IPS DF 6.9 (cell line): ENCODE results near the gene MIX23.
A peak's percentile ranks its signal among the peaks of the same experiment; 100 is the strongest.
"Not testable (repeated sequence)": the region's sequence is repeated elsewhere in the genome, so short reads cannot be mapped to it uniquely, and the experiment has no call there.

Experiments
- DNase-seq: peaks from one replicate; pipeline ENCODE4 v3.0.0-alpha.2; 2013; ENCODE audit warnings: low read depth, low spot score
- H3K27ac ChIP-seq: one replicate; pipeline ENCODE4 v1.5.1; 2013; ENCODE audit warnings: low read length, control low read depth
- H3K27me3 ChIP-seq: 2 replicates; pipeline ENCODE4 v1.6.1; 2013; ENCODE audit warnings: mild to moderate bottlenecking, low read length; ENCODE audit not compliant: control insufficient read depth, insufficient read depth
- H3K36me3 ChIP-seq: 2 replicates; pipeline ENCODE4 v1.6.1; 2013; ENCODE audit warnings: low read length; ENCODE audit not compliant: control insufficient read depth, insufficient read depth
- H3K4me1 ChIP-seq: 2 replicates; pipeline ENCODE4 v1.6.1; 2013; ENCODE audit warnings: low read length; ENCODE audit not compliant: control insufficient read depth, insufficient read depth
- H3K4me3 ChIP-seq: 2 replicates; pipeline ENCODE4 v1.5.1; 2013; ENCODE audit warnings: mild to moderate bottlenecking, low read length
- H3K9me3 ChIP-seq: 2 replicates; pipeline ENCODE4 v1.6.1; 2013; ENCODE audit warnings: low read length, inconsistent platforms; ENCODE audit not compliant: control insufficient read depth, insufficient read depth
- WGBS: extraction: QIAGEN DNeasy Blood & Tissue Kit; methylation state at CpG from one replicate; pipeline ENCODE4 v1.1.7; 2013; ENCODE audit warnings: mixed read lengths, missing lambda C conversion rate; ENCODE audit not compliant: insufficient read length, insufficient coverage; 5-methylcytosine and 5-hydroxymethylcytosine counted together

Gene MIX23

DNA sequence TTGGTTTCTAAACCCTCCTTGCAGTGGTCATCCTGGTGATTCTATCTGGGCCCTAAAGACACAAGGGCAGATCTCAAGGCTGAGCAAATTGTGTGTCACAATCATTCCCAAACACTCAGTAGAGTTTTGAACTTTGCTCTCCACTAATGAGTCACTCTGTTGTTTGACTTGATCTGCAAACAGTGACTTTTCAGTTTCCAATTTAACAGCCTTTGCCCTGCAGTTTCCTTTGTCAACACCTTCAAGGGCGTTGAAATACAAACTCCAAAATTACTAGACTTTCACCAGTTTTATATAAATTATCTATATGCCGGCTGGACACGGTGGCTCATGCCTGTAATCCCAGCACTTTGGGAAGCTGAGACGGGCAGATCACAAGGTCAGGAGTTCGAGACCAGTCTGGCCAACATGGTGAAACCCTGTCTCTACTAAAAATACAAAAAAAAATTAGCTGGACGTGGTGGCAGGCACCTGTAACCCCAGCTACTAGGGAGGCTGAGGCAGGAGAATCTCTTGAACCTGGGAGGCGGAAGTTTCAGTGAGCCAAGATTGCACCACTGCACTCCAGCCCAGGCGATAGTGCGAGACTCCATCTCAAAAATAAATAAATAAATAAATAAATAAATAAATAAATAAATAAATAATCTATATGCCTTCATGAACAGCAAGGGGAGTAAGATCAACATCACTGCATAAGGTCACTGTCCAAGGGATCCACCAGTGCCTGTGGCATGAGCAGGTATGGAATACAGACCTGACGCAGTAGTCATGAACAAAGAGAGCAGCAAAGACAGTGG lies 17.3 kb downstream of the MIX23 start:
- H3K4me3 ChIP-seq, H3K36me3 ChIP-seq, DNase-seq, H3K4me1 ChIP-seq, H3K27ac ChIP-seq, H3K27me3 ChIP-seq, H3K9me3 ChIP-seq: not testable (repeated sequence)
- no CpG with 5 or more reads among the region's 10 CpGs for WGBS

GRCh38 chr3:122365073-122365472 lies 18.0 kb downstream of the MIX23 start:
- Histone ChIP-seq H3K9me3 (no peaks in the 10 kb centered on the region), H3K4me1 (no peaks in the 10 kb centered on the region), H3K4me3 (no peak overlapping the region), H3K27me3 (no peaks in the 10 kb centered on the region), H3K27ac (no peak overlapping the region), H3K36me3 (peaks cover 8% of the 10 kb centered on the region; the same call in 1 of the 2 replicates)
- no CpG with 5 or more reads among the region's 1 CpG for WGBS
- no peak for DNase-seq

- Histone ChIP-seq H3K27ac (no peak overlapping the region), H3K4me3 (no peak overlapping the region), H3K4me1 (no peaks in the 10 kb centered on the region), H3K9me3 (no peaks in the 10 kb centered on the region), H3K36me3 (peaks cover 8% of the 10 kb centered on the region; the same call in 1 of the 2 replicates), H3K27me3 (no peaks in the 10 kb centered on the region)
- no CpG with 5 or more reads among the region's 2 CpGs for WGBS
- no peak for DNase-seq
Observed at GRCh38 chr3:122364490-122364889, 18.5 kb downstream of the MIX23 start.

DNA sequence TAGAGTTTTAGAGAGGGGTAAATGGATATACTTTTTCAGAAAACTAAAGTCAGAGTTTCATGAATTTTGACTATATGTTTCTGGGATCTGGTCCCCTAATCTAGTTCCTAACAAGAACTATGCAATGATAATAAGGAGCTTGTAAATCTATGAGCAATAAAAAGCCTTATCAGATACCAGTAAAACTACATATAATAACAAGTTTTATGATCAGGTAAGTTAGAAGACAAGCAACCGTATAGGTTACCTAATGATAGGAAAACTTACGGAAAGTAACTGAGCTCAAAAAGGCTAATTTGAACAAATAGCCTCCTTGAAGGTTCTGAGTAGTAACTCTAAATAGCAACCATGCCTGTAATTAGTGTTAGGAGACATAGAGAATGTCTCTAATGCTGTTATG lies 21.0 kb downstream of the MIX23 start:
- H3K4me3 ChIP-seq, result no peak overlapping the region
- no peaks in the 10 kb centered on the region for H3K27me3 ChIP-seq
- H3K9me3 ChIP-seq, result no peaks in the 10 kb centered on the region
- H3K36me3 ChIP-seq, result peaks cover 8% of the 10 kb centered on the region; the same call in 1 of the 2 replicates
- no CpG with 5 or more reads among the region's 2 CpGs for WGBS
- no peaks in the 10 kb centered on the region for H3K4me1 ChIP-seq
- DNase-seq, result no peak
- no peak overlapping the region for H3K27ac ChIP-seq

DNA sequence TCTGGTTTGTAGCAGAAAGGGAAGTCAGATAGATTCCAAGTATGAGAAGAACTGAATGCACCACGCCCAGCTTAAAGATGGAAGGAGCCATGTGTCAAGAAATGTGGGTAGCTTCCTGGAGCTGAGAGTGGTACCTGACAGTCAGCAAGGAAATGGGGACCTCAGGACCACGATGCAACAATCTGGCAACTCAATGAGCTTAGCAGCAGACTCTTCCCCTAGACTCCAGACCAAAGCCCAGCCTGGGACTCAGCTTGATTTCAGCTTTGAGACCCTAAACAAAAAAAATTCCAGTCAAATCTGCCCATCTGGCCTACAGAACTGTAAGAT lies 24.4 kb downstream of the MIX23 start:
- H3K4me1 ChIP-seq, result no peaks in the 10 kb centered on the region

DNA sequence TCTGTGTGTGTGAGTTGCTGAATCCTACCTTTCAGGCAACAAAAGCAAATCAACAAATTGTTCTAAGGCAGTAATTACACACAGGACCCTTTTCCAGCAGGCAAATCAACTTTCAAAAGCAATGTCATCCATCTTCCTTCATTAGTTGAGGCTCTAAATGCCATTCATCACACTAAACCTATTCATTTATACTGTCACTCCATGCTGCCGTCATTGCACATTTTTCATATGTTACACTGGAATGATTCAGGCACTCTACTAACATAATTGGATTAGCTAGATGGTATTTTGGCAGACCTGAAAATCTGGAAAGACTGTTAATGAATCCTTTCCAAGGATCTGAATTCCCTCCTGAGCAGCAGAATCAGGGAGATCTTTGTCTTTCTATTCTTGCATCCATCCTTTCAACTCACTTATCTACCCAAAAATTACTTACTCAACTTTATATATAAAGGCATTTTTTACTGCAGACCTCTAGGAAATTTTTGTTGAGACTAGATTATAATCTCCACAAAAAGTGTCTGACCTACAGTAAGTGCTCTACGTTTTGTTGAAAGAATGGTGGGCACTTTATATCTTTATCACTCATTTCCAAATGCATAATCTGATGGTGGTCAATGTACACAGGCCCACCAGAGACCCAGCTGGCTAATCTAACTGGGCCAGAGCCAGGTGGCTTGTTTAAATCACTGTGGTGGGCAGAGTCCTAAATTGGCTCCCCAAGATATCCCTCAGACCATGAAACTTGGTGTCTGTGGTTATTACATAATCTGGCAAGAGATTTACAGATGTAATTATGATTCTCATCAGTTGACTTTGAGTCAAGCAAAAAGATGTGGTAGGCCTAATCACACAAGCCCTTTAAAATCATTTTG lies 25.0 kb downstream of the MIX23 start:
- no peaks in the 10 kb centered on the region for H3K4me1 ChIP-seq
- H3K27ac ChIP-seq, result no peak overlapping the region
- H3K4me3 ChIP-seq, result no peak overlapping the region
- DNase-seq, result no peak
- no CpG with 5 or more reads among the region's 2 CpGs for WGBS
- no peaks in the 10 kb centered on the region for H3K27me3 ChIP-seq
- no peaks in the 10 kb centered on the region for H3K9me3 ChIP-seq
- no peaks in the 10 kb centered on the region for H3K36me3 ChIP-seq

More for the DNA sequence above, 24.4 kb downstream of the MIX23 start:
- Histone ChIP-seq H3K36me3 (no peaks in the 10 kb centered on the region), H3K27me3 (no peaks in the 10 kb centered on the region), H3K27ac (no peak overlapping the region), H3K9me3 (no peaks in the 10 kb centered on the region), H3K4me3 (no peak overlapping the region)
- DNase-seq, result no peak
- WGBS, result no CpG with 5 or more reads among the region's 2 CpGs

DNA sequence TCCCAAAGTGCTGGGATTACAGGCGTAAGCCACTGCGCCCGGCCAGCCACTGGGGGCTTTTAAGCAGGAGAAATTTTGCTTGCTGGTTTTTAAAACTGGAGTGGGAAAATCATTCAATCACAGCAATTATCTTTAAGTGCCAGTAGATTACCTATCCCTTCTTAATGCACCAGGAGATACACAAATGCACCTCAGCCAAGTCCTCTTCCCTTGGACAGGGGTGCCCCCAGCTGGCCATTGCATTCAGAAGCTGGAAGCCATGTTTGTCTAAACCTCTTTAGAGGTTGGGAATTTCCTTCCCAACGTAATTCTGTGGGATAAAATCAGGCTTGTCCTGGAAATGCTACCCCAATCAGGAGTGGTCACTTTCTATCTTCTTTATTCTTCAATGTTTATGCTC lies 26.6 kb downstream of the MIX23 start:
- no CpG with 5 or more reads among the region's 4 CpGs for WGBS
- H3K27me3 ChIP-seq, result no peaks in the 10 kb centered on the region
- peak; percentile 1 for DNase-seq
- H3K9me3 ChIP-seq, result no peaks in the 10 kb centered on the region
- H3K36me3 ChIP-seq, result no peaks in the 10 kb centered on the region
- H3K4me1 ChIP-seq, result no peaks in the 10 kb centered on the region
- H3K4me3 ChIP-seq, result no peak overlapping the region
- H3K27ac ChIP-seq, result no peak overlapping the region

DNA sequence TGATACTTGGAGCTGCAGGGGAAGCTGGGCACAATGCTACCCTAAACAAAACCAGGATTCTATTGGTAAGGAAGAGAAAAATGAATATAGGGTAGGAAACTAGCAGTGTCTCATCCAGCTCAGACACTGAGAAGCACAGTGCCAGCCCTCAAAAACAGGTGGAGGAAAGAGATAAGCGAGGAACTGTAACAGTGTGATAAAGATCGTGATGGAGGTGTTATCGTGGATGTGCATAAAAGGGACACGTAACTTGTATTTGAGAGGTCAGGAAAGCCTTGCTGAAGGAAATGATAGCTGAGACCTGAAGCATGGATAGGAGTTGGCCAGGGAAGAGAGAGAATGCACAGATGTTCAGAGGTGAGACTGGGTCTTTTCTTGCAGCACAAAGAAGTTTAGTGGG lies 27.4 kb downstream of the MIX23 start:
- WGBS, result 100% methylated on average over 4 of the region's 4 CpGs

GRCh38 chr3:122353893-122354401 lies 29.1 kb downstream of the MIX23 start:
- no CpG with 5 or more reads among the region's 1 CpG for WGBS
- Histone ChIP-seq H3K9me3 (no peaks in the 10 kb centered on the region), H3K4me3 (no peak overlapping the region), H3K36me3 (no peaks in the 10 kb centered on the region), H3K27me3 (no peaks in the 10 kb centered on the region), H3K27ac (no peak overlapping the region), H3K4me1 (no peaks in the 10 kb centered on the region)
- DNase-seq, result no peak

More for the DNA sequence above, 27.4 kb downstream of the MIX23 start:
- DNase-seq, result no peak
- no peaks in the 10 kb centered on the region for H3K36me3 ChIP-seq
- no peaks in the 10 kb centered on the region for H3K4me1 ChIP-seq
- H3K4me3 ChIP-seq, result no peak overlapping the region
- no peaks in the 10 kb centered on the region for H3K27me3 ChIP-seq
- no peaks in the 10 kb centered on the region for H3K9me3 ChIP-seq
- H3K27ac ChIP-seq, result no peak overlapping the region

DNA sequence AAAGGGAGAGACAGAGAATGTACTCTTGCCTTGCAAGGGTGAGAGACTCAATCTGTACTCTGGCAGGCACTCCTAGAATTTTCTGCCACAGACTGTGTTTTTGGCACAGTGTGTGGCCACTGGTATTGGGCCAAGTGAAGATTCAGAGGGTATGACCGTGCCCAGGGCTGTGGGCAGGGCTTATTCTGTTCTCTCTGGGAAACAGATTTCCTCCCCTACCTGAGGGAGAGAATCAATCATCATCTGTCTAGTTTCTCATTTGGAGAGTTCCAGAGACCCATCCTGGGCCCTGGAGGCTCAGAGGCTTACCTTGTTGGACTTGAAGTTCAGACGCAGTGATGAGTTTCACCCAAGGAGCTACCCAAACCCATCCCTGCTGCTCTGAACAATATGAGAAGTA lies 29.8 kb downstream of the MIX23 start:
- Histone ChIP-seq H3K9me3 (no peaks in the 10 kb centered on the region), H3K4me1 (no peaks in the 10 kb centered on the region), H3K27ac (no peak overlapping the region), H3K27me3 (no peaks in the 10 kb centered on the region), H3K36me3 (no peaks in the 10 kb centered on the region), H3K4me3 (no peak overlapping the region)
- WGBS, result no CpG with 5 or more reads among the region's 2 CpGs
- DNase-seq, result no peak
